RKO (cell line): ENCODE results near the gene XYLT2.
"Not testable (repeated sequence)": the region's sequence is repeated elsewhere in the genome, so short reads cannot be mapped to it uniquely, and the experiment has no call there.

Experiments
- DNase-seq: peaks from one replicate; pipeline ENCODE4 v3.0.0-alpha.2; 2016; ENCODE audit warnings: low spot score

XYLT2 gene

DNA sequence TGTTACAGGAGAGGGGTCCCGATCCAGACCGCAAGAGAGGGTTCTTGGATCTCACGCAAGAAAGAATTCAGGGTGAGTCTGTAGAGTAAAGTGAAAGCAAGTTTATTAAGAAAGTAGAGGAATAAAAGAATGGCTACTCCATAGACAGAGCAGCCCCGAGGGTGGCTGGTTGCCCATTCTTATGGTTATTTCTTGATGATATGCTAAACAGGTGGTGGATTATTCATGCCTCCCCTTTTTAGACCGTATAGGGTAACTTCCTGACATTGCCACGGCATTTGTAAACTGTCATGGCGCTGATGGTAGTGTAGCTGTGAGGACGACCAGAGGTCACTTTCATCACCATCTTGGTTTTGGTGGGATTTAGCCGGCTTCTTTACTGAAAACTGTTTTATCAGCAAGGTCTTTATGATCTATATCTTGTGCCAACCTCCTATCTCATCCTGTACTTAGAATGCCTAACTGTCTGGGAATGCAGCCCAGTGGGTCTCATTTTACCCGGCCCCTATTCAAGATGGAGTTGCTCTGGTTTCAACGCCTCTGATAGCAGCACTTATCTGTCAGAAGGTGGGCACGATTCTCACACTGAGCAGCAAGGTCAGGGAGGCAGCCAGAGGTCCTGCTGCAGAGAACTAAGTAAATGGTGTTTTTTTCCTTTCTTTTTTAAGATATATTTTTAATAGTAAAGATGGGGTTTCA, 26.5 kb upstream of the XYLT2 start:
- no peak for DNase-seq

DNA sequence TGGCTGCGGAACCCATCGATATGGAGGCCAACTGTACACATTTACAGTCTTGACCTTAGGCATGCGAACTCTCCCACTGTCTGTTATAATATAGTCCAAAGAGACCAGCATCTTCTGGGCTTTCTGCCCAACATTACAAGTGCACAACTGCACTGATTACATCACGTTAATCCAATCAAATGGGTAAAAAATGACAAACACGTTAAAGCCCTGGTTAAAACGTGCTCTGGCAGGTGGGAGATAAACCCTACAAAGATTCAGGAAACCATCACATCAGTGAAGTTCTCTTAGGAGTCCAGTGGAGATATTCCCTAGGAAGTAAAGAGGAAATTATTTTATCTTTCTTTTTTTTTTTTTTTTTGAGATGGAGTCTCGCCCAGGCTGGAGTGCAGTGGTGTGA, 23.7 kb upstream of the XYLT2 start:
- no peak for DNase-seq

DNA sequence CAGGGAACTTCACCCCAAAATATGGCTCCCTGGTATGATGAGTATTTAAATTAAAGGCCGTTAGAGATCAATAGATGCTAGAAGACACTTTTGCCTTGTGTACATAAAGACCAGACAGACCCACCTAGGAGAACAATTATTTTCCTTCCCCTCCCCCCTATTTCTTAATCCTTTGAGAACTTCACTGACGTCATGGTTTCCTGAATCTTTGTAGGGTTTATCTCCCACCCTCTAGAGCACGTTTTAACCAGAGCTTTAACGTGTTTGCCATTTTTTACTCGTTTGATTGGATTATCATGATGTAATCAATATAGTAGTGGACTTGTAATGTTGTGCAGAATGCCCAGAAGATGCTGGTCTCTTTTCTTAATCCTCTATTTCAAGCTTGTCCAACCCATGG, 22.9 kb upstream of the XYLT2 start:
- DNase-seq = no peak

DNA sequence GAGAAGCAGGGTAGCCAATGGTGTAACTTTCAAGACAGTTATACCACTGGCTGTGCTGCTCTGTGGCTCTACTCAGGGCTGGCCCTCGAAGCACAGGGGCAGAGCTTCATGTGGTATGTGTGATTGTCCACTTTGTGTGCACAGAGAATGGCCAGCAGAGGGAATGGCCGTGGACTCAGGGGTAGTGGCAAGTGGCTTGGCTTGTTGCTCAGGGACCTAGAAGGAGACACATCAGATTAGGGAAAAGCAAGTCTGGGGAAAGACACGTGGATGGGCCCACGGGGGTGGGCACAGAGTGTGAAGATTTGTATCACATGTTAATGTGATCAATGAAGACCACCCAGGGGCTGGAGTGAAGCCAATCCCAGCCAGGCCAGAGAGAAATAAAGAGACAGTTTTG, 20.0 kb upstream of the XYLT2 start:
- no peak for DNase-seq

DNA sequence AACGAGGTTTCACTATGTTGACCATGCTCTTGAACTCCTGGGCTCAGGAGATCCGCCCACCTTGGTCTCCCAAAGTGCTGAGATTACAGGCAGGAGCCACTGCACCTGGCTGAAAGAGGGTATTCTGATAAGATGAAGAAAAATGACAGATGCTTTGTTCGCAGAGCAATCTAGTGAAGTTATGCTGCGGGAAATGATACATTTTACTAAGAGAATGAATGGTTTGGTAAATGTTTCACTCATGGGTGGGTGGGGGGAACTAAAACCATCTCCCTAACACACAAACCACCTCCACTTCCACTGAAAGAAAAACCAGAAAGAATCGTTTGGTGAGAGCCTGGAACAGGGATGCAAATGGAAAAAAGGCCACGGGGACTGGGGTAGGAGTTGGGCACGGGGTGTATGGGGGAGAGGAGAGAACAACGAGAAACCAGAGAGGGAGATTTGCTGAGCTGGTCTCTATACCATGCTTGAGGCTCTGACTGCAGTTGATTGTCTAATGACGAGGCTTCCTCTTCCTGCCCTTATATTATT, 19.0 kb upstream of the XYLT2 start:
- DNase-seq = no peak

DNA sequence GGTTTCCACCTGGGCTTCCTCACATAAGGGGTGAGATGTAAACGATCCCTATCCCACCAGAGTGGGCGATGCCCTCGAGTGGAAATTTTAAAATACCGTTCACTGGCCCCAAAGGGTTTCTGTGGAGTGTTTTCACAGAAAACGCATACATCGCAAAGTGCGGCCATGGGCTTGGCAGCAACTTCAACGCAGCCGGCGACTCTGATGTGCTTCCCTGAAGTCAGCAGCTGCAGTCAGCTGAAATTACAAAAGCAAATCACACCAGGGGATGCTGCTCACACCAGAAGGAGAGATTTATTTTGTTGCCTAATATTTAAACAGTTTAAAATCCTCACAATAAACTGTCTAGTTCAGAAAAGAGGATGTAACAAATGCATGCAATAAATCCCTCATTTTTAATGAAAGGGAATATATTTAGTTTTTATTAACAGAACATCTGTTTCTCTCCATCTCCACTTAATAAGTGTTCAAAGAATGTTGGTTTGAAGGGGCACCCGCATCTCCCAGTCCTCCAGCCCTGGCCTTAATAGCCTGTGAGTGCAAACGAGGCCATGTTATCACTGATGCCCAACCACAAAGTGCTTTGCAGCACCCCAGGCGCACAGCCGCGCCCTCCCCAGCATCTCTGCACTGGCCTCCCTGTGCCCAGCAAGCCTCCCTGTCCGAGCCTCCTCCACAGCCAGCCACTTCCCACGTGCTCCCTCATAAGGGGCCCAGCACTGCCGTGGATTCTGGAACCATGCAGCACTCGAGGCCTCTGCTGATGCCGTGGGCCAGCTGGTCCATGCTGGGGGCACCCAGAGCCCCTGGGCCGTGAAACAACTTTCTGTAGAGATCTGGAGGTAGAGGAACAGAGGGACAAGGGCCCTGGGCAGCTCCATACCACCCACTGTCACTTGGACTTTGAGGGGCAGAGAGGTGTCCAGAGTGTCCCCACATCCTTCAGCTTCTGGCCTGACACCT, 17.3 kb upstream of the XYLT2 start:
- no peak for DNase-seq

DNA sequence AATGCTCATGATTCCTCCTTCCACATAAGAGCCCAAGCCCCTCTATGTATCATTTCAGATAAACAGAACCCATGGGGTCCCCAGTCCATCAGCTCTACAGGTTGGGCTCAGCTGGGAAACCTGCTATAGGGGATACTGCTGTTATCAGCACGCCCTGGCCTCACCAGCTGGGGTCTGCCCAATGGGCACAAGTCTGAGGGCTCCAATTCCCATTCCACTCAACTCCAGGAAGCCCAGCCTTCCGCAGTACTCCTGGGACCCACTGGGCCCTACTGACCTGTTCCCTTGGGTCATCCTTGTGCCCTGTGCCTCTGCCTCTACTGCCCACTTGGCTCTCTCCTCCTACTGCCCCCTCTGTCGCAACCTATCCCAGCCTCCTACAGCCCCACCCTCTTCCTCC, 16.2 kb upstream of the XYLT2 start:
- DNase-seq = no peak

DNA sequence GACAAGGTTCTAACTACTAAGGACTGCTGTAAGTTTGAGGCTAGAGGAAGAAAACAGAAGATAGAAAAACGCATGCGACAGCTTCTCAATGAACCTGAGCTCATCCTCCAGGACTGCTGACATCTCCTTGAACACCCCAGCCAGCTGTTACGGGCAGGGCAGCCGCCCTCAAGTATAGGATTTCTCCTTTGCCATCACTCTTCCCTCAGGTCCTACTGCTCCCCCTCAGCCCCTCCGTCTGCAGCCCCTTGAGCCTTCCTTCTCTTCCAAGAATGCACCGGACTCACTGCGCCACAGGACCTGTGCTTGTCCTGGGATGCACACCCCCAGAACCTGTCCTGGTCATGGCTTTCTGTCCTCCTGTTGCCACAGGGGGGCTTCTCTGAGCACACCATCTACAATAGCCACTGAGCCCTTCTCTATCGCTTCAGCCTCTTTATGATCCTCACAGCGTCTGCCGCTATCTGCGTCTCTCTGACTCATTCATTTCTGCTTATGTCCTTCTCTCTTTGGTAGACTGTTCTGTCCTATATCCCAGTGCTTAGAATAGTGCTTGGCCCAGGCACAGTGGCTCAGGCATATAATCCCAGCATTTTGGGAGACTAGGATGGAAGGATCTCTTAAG, 15.7 kb upstream of the XYLT2 start:
- DNase-seq = no peak

DNA sequence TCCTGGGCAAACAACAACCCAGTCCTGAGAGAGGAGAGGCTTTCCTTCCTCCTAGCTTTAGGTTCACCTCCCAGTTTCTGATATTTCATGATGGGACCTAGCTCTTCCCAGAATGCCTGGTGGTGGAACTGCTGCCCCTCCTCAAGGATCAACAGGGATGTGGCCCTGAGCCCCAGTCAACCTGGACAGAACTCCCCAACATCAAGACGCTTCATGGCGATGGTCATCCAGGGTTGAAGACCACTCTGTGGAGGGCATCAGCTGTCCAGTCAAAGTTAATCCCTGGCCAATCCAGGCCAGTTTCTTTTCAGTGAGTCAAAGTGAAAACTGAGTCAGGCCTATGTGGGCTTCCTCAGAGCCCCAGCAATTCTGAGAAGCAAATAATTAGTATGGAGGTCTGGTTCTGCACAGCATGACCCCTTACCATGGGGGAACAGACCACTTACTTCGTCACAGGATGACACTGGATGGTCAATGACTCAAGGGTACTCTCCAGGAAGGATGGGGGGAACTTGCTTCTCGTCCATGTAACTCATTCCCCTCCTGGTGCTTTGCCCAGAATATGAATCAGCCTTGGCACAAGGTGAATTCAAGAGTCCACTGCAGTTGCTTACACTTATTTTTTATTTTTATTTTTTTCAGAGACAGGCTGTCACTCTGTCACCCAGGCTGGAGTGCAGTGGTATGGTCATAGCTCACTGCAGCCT, 14.7 kb upstream of the XYLT2 start:
- DNase-seq = peak; percentile 34

DNA sequence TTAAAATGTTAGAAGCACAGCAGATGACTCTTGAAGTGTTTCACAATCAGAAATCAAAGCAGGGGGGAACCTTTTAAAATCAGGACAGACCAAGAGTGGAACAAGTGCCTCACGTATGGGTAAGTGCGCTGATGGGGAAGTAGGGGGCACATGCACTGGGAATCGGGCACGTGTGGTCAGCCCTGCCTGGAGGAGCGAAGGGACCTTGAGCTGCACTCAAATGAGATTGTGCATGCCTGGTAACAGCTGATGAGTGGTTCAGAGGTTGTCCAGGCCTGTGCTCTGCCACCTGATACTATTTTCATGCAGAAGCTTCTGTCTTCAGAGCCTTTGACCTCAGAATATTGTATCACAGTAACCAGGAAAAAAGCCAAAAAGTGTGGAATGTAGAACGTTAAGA, 13.7 kb upstream of the XYLT2 start:
- no peak for DNase-seq

DNA sequence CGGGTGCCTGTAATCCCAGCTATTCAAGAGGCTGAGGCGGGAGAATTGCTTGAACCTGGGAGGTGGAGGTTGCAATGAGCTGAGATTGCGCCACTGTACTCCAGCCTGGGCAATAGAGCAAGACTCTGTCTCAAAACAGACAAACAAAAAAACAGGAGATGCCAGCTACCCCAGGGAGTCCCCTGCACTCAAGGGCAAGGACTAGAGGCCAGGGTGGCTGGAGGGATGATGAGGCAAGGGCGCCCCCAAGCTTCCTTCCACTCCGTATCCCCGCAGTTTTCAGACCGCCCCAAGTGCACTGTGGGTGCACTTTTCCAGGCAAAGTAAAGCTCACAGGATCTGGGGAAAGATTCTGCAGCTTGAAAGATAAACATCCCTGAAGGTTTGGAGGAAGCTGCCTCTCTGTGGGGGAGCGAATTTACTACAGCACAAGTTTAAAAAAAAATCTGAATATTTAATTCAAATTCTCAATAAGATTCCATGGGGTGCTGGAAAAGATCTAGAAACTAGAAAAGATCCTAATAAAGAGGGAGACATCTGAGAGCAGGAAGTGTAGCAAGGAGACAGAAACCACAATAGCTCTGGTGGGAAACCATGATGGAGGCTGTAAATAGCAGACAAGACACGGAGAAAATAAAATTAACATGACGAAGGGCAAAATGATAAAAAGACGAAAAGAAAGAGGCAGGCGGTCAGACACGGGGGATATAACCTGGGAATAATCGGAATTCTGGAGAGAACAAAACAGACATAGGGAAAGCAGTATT, 12.5 kb upstream of the XYLT2 start:
- not testable (repeated sequence) for DNase-seq

DNA sequence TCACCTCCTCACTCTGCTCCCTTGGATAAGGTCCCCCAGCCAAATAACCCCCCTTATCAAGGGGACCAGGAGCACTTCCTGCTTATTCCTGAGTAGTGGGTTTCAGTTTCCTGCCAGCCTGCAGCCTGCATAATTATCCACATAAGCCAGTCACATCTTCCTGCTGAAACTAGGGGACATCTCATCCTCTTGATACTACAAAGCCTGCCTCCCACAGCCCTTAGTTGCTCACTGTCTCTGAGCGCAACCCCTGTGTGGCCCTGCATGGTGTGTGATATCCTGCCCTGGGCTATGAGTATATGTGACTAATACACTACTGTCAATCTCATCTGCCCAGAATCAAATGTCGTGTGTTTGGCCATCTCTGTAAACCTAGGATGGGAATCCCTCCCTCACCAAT, 8.0 kb upstream of the XYLT2 start:
- DNase-seq = peak; percentile 60

DNA sequence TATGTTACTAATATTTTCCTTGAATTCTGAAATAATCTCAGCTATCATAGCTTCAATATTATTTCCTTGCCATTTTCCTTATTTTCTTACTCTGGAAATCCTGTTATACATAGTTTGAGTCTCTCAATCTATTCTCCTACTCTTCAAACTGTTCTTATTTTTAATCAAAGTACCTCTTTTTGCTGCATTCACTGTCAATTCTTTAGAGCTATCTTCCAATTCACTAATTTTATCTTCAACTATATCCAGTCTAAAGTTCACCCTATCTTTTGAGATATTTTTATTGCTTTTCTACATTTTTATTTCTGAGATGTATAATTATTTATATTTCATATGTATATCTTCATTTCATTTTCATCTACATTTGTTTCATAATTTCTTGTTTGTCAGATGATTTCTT, 7.3 kb upstream of the XYLT2 start:
- DNase-seq = no peak

DNA sequence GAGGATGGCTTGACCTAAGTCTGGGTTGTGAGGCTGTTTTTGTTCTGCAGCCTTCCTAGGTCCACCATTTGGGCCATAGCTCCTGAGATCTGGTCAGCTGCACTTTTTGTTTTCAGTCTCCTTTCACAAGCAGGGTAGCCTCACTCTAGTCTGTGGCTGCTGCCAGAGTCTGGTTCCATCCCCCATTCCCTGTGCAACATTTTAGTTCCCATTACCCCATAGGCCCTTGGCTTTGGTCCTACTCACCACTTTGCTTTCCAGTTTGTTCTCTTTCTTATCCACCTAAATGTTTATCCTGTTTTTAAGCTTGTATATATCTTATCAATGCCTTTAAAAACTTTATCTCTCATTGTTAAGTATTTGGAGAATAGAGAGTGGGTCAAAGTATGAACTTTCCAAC, 6.5 kb upstream of the XYLT2 start:
- no peak for DNase-seq

DNA sequence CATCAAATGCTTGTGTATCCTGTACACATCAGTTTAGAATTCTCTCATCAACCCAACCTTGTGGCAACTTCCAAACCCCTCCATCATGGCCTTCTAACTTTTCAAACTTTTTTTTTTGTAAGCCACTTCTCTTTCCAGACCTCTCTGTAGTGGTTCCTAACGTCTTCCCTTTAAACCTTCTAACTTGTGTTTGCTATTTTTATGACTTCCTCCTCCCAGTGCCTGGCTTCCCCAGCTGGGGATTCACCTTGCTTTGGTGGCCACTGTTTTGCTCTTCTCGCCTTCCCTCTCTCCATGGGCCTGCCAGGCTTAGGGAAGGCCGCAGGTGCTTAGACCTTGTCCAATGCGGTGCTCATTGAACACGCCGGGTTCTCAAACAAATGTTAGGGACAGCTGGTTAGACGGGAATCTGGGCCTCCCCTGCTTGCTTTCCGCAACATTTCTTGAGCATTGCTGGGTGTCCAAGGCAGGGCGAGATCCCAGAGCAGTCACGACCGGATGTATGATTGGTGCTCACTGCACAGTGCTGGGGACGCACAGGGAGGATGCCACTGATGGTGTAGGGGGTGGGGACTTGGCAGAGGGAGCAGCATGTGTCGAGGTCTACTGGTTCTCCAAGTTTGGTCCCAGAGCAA, 1.1 kb upstream of the XYLT2 start:
- DNase-seq = no peak

DNA sequence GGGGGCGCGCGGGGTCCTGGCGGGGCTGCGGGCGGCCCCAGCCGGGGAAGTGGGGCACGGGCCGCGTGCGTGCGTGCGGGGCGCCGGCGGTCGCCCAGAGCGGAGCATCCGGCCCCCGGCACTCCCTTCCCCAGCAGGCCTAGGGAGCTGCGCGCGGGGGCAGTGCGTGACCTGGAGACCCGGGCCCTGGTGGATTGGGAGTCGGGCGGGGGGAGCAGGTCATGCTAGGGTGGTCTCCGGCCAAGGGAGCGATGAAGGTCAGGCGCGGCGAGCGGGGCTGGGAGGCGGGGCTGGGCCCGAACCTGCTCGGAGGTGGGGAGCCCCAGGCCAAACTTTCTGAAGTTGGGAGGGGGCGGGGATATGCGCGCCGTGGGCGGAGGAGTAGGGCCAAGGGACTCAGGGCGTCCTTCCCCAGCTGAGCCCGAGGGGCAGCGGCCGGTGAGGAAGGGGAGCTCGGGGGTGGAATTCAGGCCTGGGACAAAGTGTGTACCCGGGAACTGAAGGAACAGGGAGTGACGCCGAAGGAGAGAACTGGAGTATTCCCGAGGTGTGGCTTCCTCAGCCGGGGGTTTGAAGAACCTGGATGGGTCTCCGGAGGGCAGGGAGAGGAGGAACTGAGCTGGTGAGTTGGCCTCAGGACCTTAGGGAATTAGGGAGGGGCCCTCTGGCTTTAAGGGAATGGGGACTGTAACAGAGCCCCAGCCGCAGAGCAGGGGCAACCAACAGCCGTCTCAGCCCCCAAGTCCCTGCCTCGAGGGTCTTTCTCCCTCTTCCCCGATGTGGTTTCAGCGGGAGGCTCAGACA, 589 bp downstream of the XYLT2 start:
- peak; percentile 30 for DNase-seq

DNA sequence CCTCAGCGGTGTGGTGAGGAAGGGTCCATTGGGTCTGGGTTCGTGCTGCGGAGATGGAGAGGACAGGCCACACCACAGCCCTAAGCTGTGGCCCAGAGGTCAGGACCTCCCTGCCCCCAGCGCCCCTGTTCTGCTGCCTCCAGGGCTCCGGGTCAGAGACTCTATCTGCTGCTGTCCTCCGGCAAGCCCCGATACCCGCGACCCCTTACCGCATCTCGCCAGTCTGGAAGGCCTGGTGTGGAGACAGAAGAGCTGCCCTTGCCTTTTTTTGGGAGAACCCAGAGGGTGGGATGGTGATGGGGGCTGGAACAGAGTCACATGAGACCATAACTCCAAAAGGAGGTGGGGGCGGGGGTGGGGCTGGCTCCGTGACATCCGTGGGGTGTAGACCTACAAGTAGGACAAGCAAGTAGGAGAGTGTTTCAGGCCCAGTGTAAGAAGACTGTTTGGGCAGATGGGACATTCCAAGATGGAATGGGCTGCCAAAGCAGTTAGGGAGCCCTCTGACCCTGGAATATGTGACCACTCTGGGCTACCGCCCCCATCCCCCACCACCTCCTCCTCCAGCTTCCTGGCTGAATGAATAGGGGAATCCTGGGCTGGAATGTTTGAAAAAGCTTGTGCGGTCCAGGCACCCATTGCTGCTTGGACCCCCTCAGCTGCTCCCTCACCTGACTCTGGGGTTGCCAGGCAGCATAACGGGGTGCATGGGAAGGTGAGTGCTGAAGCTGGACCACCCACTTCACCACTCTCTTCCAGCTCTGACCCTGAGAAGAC, 1.4 kb downstream of the XYLT2 start:
- no peak for DNase-seq

DNA sequence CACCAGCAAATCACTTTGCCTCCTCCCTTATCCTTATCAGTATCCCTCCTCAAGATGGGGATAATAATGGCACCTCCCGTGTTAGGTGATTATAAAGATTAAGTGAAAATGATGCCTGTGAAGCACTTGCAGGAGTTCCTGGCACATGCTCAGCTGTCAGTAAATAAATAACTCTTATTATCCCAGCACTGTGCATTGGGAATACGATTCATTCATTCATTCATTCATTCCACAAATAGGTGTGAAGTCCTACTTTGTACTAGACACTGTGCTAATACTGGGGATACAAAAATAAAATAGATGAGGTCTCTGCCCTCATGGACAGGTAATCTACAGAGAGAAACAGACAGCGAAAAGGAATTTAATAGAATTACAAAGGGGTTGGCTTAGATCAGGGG, 2.0 kb downstream of the XYLT2 start:
- no peak for DNase-seq
